Measurements from ENCODE around the gene SART1.
A peak's percentile ranks its signal among the peaks of the same experiment; 100 is the strongest.

The SART1 gene

DNA sequence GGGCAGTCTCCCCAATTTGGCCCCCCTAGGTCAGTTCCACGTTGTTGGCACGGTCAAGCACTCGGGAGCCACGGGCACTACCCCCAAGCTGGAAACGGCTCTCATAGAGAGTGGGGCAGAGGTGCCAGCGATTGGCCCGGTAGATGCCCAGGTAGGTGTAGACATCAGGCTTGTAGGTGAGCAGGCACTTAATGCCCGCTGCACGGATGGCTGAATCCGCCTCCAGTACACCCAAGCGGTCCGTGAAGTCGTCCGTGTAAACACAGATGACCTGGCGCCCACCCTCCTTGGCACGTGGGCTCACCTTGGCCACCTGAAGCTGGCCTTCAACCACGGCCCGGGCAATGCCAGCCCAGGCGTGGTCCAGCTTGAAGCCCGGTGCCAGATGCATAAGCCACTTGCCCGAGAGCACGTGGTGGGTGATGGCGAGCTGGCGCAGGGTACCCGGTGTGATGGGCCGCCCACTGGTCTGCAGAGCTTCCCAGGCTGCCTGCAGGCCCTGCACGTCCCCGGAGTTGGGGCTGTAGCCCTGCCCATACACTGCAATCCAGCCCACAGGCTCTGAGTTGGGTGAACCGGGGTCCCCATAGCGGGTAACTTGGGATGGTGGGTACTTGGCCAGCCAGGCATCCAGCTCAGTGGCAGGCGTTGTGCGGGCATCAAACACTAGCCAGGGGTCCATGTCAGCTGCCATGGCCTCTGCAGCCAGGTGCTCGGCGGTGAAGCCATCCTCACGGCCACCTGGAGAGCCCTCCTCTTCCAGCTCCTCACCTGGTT, 43.9 kb upstream of the SART1 start:
- Histone ChIP-seq H2AFZ (ENCODE audit: low read length) (no peak overlapping the region), H3K9me2 (replicated peaks; ENCODE audit: insufficient read depth, low read length) (no peaks in the 10 kb centered on the region), H3K27ac (ENCODE audit: low read length) (no peak overlapping the region), H3K79me2 (ENCODE audit: low read length) (peaks cover 36% of the 10 kb centered on the region), H3K36me3 (replicated peaks; ENCODE audit: insufficient read depth, low read length) (no peaks in the 10 kb centered on the region), H4K20me1 (ENCODE audit: insufficient read depth, low read length) (no peaks in the 10 kb centered on the region), H3K4me2 (ENCODE audit: low read depth, low read length) (peak overlapping the region; percentile 91), H3K9ac (ENCODE audit: low read length) (peak overlapping the region; percentile 90), H3K4me3 (ENCODE audit: low read length) (peak overlapping the region; percentile 85), H3K4me1 (ENCODE audit: low read length) (peaks cover 8% of the 10 kb centered on the region; the same call in 1 of the 2 replicates), H3K27me3 (replicated peaks; ENCODE audit: insufficient read depth, low read length) (no peaks in the 10 kb centered on the region), H3K9me3 (replicated peaks; ENCODE audit: insufficient read depth, low read length) (no peaks in the 10 kb centered on the region), H3F3A (ENCODE audit: insufficient read depth, low read length) (peaks cover 4% of the 10 kb centered on the region; the same call in 1 of the 2 replicates)
- TF ChIP-seq, protein P1, sequence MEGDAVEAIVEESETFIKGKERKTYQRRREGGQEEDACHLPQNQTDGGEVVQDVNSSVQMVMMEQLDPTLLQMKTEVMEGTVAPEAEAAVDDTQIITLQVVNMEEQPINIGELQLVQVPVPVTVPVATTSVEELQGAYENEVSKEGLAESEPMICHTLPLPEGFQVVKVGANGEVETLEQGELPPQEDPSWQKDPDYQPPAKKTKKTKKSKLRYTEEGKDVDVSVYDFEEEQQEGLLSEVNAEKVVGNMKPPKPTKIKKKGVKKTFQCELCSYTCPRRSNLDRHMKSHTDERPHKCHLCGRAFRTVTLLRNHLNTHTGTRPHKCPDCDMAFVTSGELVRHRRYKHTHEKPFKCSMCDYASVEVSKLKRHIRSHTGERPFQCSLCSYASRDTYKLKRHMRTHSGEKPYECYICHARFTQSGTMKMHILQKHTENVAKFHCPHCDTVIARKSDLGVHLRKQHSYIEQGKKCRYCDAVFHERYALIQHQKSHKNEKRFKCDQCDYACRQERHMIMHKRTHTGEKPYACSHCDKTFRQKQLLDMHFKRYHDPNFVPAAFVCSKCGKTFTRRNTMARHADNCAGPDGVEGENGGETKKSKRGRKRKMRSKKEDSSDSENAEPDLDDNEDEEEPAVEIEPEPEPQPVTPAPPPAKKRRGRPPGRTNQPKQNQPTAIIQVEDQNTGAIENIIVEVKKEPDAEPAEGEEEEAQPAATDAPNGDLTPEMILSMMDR (IDR thresholded peaks at IDR 0.05; ENCODE audit: low read length): no peak
- TF ChIP-seq EZH2phosphoT487 (IDR thresholded peaks at IDR 0.05; ENCODE audit: low read length) (no peak), EZH2 (optimal IDR thresholded peaks at IDR 0.05; ENCODE audit: low read depth, low read length) (no peak)
- DNase-seq: no peak

DNA sequence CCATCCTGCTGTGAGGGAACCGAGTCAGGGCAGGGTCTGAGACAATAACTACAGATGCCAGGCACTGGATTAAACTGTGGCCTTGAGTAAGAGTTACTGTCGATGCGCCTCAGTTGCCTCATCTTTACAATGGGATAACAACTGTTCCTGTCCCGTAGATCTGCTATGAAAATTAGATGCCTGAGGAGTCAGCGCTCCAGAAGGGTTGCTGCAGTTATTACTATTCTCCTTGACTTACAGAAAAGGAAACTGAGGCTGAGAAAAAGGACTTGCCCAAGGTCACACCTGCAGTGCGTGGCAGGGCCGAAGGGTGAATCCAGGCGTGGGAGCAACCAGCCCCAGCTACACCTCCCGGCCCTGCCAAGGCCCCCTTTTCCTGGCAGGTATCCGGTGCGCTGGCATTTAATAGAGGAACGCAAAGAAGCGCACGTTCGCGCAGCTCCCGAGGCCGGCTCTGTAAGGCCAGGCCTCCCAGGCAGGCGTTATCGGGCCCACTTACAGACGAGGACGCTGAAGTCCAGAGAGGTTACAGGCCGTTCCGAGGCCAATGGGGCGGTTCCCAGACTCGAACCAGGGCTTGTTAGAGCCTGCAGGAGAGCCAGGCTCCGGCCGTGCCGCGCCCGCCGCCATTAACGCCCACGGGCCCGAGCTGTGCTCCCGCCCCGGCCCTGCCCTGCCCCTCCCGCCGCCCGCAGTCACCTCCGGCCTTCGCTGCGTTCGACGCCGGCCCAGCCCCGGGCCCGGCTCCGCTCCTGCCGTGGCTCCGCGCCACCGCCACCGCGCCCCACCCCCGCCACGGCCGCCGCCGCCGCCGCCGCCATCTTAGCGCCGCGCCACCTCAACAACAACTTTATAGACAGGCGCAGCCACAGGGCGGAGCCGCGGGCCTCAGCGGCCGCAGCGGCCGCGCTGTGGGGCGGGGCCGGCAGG, 43.1 kb upstream of the SART1 start, which contains the start of gene C11orf68:
TSS of gene C11orf68 (minus strand) at position 852 of the 930 bp plus-strand sequence. CDS start at position 821, 31 bp downstream.
- Histone ChIP-seq H3K27me3 (replicated peaks; ENCODE audit: insufficient read depth, low read length) (no peaks in the 10 kb centered on the region), H3K79me2 (ENCODE audit: low read length) (peaks cover 36% of the 10 kb centered on the region), H3K4me3 (ENCODE audit: low read length) (peak within 1 kb of the TSS; percentile 85), H4K20me1 (ENCODE audit: insufficient read depth, low read length) (no peaks in the 10 kb centered on the region), H3K4me1 (ENCODE audit: low read length) (peaks cover 8% of the 10 kb centered on the region; the same call in 1 of the 2 replicates), H2AFZ (ENCODE audit: low read length) (peak within 1 kb of the TSS; percentile 77), H3K27ac (ENCODE audit: low read length) (peak within 1 kb of the TSS; percentile 31; the same call in 1 of the 2 replicates), H3K9me3 (replicated peaks; ENCODE audit: insufficient read depth, low read length) (no peaks in the 10 kb centered on the region), H3K4me2 (ENCODE audit: low read depth, low read length) (peak within 1 kb of the TSS; percentile 99), H3K9me2 (replicated peaks; ENCODE audit: insufficient read depth, low read length) (no peaks in the 10 kb centered on the region), H3K36me3 (replicated peaks; ENCODE audit: insufficient read depth, low read length) (no peaks in the 10 kb centered on the region), H3K9ac (ENCODE audit: low read length) (peak within 1 kb of the TSS; percentile 90), H3F3A (ENCODE audit: insufficient read depth, low read length) (peaks cover 4% of the 10 kb centered on the region; the same call in 1 of the 2 replicates)
- DNase-seq: peak; percentile 45
- no peak for TF ChIP-seq EZH2phosphoT487 (IDR thresholded peaks at IDR 0.05; ENCODE audit: low read length)
- TF ChIP-seq, protein P1 (IDR thresholded peaks at IDR 0.05; ENCODE audit: low read length): no peak
- TF ChIP-seq EZH2 (optimal IDR thresholded peaks at IDR 0.05; ENCODE audit: low read depth, low read length): no peak

DNA sequence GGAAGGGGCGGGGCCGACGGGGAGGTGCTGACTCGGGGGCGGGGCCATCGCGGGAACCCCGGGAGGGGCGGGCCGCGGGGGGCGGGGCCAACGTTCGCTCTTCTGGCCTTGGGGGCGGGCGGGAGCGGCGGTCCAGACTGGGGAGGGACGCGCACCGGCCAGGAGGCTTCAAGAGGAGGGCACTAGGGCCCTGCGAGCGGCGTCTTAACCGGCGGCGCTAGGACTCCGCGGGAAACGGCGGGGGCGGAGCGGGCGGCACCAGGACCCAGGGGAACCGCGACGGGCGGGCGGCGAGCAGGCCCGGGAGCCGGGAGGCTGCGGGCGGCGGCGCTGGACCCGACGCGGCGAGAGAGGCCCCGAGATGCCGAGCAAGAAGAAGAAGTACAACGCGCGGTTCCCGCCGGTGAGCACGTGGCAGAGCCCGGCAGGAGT, 42.4 kb upstream of the SART1 start, which contains the start of gene DRAP1:
TSS of gene DRAP1 (plus strand) at position 286 of the 432 bp plus-strand sequence. CDS start at position 362, 76 bp downstream.
- no peaks in the 10 kb centered on the region for H3K9me2 ChIP-seq (replicated peaks; ENCODE audit: insufficient read depth, low read length)
- peak; percentile 99 for DNase-seq
- H3K27me3 ChIP-seq (replicated peaks; ENCODE audit: insufficient read depth, low read length): no peaks in the 10 kb centered on the region
- H3K4me2 ChIP-seq (ENCODE audit: low read depth, low read length): peak within 1 kb of the TSS; percentile 99
- H3K79me2 ChIP-seq (ENCODE audit: low read length): peaks cover 36% of the 10 kb centered on the region
- peak within 1 kb of the TSS; percentile 85 for H3K4me3 ChIP-seq (ENCODE audit: low read length)
- H4K20me1 ChIP-seq (ENCODE audit: insufficient read depth, low read length): no peaks in the 10 kb centered on the region
- H3K4me1 ChIP-seq (ENCODE audit: low read length): peaks cover 8% of the 10 kb centered on the region; the same call in 1 of the 2 replicates
- no peaks in the 10 kb centered on the region for H3F3A ChIP-seq (ENCODE audit: insufficient read depth, low read length)
- peak within 1 kb of the TSS; percentile 90 for H3K9ac ChIP-seq (ENCODE audit: low read length)
- H3K9me3 ChIP-seq (replicated peaks; ENCODE audit: insufficient read depth, low read length): no peaks in the 10 kb centered on the region
- peak within 1 kb of the TSS; percentile 77 for H2AFZ ChIP-seq (ENCODE audit: low read length)
- TF ChIP-seq EZH2phosphoT487 (IDR thresholded peaks at IDR 0.05; ENCODE audit: low read length): no peak
- TF ChIP-seq, protein P1 (IDR thresholded peaks at IDR 0.05; ENCODE audit: low read length): no peak
- no peak for TF ChIP-seq EZH2 (optimal IDR thresholded peaks at IDR 0.05; ENCODE audit: low read depth, low read length)
- H3K36me3 ChIP-seq (replicated peaks; ENCODE audit: insufficient read depth, low read length): no peaks in the 10 kb centered on the region
- peak within 1 kb of the TSS; percentile 31; the same call in 1 of the 2 replicates for H3K27ac ChIP-seq (ENCODE audit: low read length)
